K562 (cell line): ENCODE results near the gene CNTN6. TPM values are rescaled to one million over a fixed set of nuclear protein-coding genes. Genes with fewer than 3 reads are reported as not detected.

Experiments
- ATAC-seq: fragments of 200-7000 bp; cut with Tn5 transposase; 3 replicates; pipeline ENCODE4 v1.9.1; 2020; ENCODE audit warnings: moderate library complexity
- BruUV-seq: library from RNA; stranded (reverse); fragments of 400-500 nt; replicated peaks from 2 replicates; lab custom pipeline; 2021; lab: Mats Ljungman, UMichigan
- CTCF ChIA-PET: fragments of 300-600 bp; formaldehyde crosslinking; extraction: SDS; loops from one replicate; lab custom pipeline; 2021; ENCODE audit warnings: low intra/inter-chr PET ratio; lab: Yijun Ruan, JAX
- POLR2A ChIA-PET: fragments of 300-600, 350-650 bp; sonication (Branson Sonifier 250); formaldehyde crosslinking; extraction: SDS; loops from one replicate; lab custom pipeline; 2021; ENCODE audit warnings: antibody characterized with exemption, inconsistent platforms; lab: Yijun Ruan, JAX
- DNase-seq, 4 experiments: peaks; one replicate each; pipeline versions ENCODE4 v3.0.0 to v3.0.0-alpha.2; 2011 to 2018; ENCODE audit warnings: low spot score in 3 of 4, mixed read lengths in 3 of 4; ENCODE audit errors: extremely low read depth in 1 of 4
- FAIRE-seq: peaks from 2 replicates; lab custom pipeline; 2011; peaks lifted over from hg19 to GRCh38; lab: Jason Lieb, UNC
- H2AFZ ChIP-seq: 2 replicates; pipeline ENCODE4 v1.6.0; 2011; ENCODE audit warnings: low read depth, low read length, control low read depth, inconsistent platforms
- H3K27ac ChIP-seq: fragments of 200-600 bp; 3 replicates; pipeline ENCODE4 v1.8.0; 2011; ENCODE audit warnings: low read depth, mild to moderate bottlenecking, control low read depth, inconsistent platforms, low read length, moderate library complexity, mixed read lengths; ENCODE audit errors: extremely low read depth
- H3K27me3 ChIP-seq, 2 experiments: fragments of 300-600 bp in 1 of 2; 2 replicates in 1 of 2; 3 replicates in 1 of 2; pipeline versions ENCODE4 v1.6.0 to v1.8.0; 2011; ENCODE audit warnings: inconsistent platforms in 2 of 2, low read length in 2 of 2, mild to moderate bottlenecking in 1 of 2, mixed read lengths in 1 of 2, moderate library complexity in 1 of 2; ENCODE audit not compliant: control insufficient read depth in 2 of 2, insufficient read depth in 2 of 2
- H3K36me3 ChIP-seq: fragments of 300-600 bp; 3 replicates; pipeline ENCODE4 v1.8.0; 2011; ENCODE audit warnings: mild to moderate bottlenecking, low read length, inconsistent platforms; ENCODE audit not compliant: control insufficient read depth, insufficient read depth
- H3K4me1 ChIP-seq, 2 experiments: fragments of 200-600 bp in 1 of 2; replicated peaks in 1 of 2; 2 replicates in 1 of 2; 3 replicates in 1 of 2; pipeline versions ENCODE4 v1.5.1 to v1.8.0; 2011; ENCODE audit warnings: inconsistent platforms in 2 of 2, low read length in 2 of 2, mild to moderate bottlenecking in 1 of 2, mixed read lengths in 1 of 2, moderate library complexity in 1 of 2; ENCODE audit not compliant: control insufficient read depth in 2 of 2, insufficient read depth in 2 of 2
- H3K4me2 ChIP-seq: 2 replicates; pipeline ENCODE4 v1.6.1; 2011; ENCODE audit warnings: low read length, control low read depth, inconsistent platforms, mixed read lengths; ENCODE audit not compliant: insufficient read depth
- H3K4me3 ChIP-seq: fragments of 200-600 bp; sonication (generic), shearing (Covaris generic); 2 replicates; pipeline ENCODE4 v1.5.1; 2016; ENCODE audit warnings: control low read depth, inconsistent platforms
- H3K79me2 ChIP-seq: fragments of 200-600 bp; 3 replicates; pipeline ENCODE4 v1.8.0; 2011; ENCODE audit warnings: low read length, inconsistent platforms; ENCODE audit not compliant: control insufficient read depth, insufficient read depth
- H3K9ac ChIP-seq, 2 experiments: 2 replicates each; pipeline versions ENCODE4 v1.6.0 to v1.6.1; 2011; ENCODE audit warnings: low read depth in 2 of 2, low read length in 2 of 2, control low read depth in 1 of 2, inconsistent platforms in 1 of 2, mild to moderate bottlenecking in 1 of 2, mixed read lengths in 1 of 2; ENCODE audit not compliant: insufficient read depth in 1 of 2
- H3K9me1 ChIP-seq: one replicate; pipeline ENCODE4 v1.6.0; 2011; ENCODE audit warnings: inconsistent platforms, mild to moderate bottlenecking, low read length, moderate library complexity; ENCODE audit not compliant: control insufficient read depth, insufficient read depth
- H3K9me3 ChIP-seq: replicated peaks from 2 replicates; pipeline ENCODE4 v1.5.1; 2011; ENCODE audit warnings: low read depth, low read length, inconsistent platforms; ENCODE audit not compliant: control insufficient read depth, insufficient read depth
- H4K20me1 ChIP-seq: replicated peaks from 2 replicates; pipeline ENCODE4 v1.6.1; 2011; ENCODE audit warnings: low read length, inconsistent platforms, mixed read lengths; ENCODE audit not compliant: control insufficient read depth, insufficient read depth
- CTCF ChIP-seq, 3 experiments: IDR thresholded peaks in 2 of 3; conservative IDR thresholded peaks in 1 of 3; 2 replicates each; pipeline ENCODE4 v1.5.1; 2011 to 2012; ENCODE audit warnings: low read length in 3 of 3, mild to moderate bottlenecking in 3 of 3, control low read depth in 2 of 3, improper control_type of control experiment in 1 of 3, inconsistent platforms in 1 of 3, low read depth in 1 of 3, mixed read lengths in 1 of 3, moderate library complexity in 1 of 3; ENCODE audit not compliant: insufficient read depth in 2 of 3
- PTRF ChIP-seq: fragments of 450-650 bp; IDR thresholded peaks from 2 replicates; pipeline ENCODE4 v1.6.1; 2016; ENCODE audit warnings: mild to moderate bottlenecking, missing genetic modification characterization, missing compliant biosample characterization
- RNF2 ChIP-seq: sonication (generic); IDR thresholded peaks from 2 replicates; pipeline ENCODE4 v1.6.1; 2016
- TCF15 ChIP-seq: fragments of 250-450 bp; sonication (Bioruptor Pico); IDR thresholded peaks from 2 replicates; pipeline ENCODE4 v1.8.0; 2022; ENCODE audit warnings: moderate library complexity, mild to moderate bottlenecking, inconsistent platforms
- ZBTB11 ChIP-seq, 3 experiments: fragments of 200-800 bp in 1 of 3; fragments of 250-450 bp in 1 of 3; fragments of 450-650 bp in 1 of 3; sonication (Bioruptor Pico) in 1 of 3; sonication (Bioruptor generic) in 1 of 3; formaldehyde crosslinking in 1 of 3; IDR thresholded peaks; 2 replicates each; pipeline versions ENCODE4 v1.6.1 to v1.8.0; 2016 to 2022; ENCODE audit warnings: mild to moderate bottlenecking in 2 of 3, missing genetic modification characterization in 2 of 3, missing compliant biosample characterization in 1 of 3, moderate library complexity in 1 of 3
- WGBS: fragments of 100-300 bp; shearing (Covaris generic); methylation state at CpG from one replicate; pipeline ENCODE4 v1.1.6; 2016; ENCODE audit warnings: low coverage, mixed read lengths; ENCODE audit not compliant: insufficient coverage; ENCODE audit errors: missing lambda C conversion rate; 5-methylcytosine and 5-hydroxymethylcytosine counted together
- in situ Hi-C: fragments of 300-500 bp; cut with MboI; formaldehyde crosslinking; loops from 4 replicates; pipeline ENCODE4 v1.15.0; 2018; ENCODE audit warnings: inconsistent platforms, mixed read lengths
- intact Hi-C: fragments of 100-400 bp; cut with micrococcal nuclease; formaldehyde crosslinking; loops from 2 replicates; pipeline ENCODE4 v1.14.2; 2022
- polyA plus RNA-seq, 8 experiments: library from polyadenylated mRNA; depleted of rRNA in 4 of 8; stranded (reverse) in 5 of 8; unstranded in 3 of 8; fragments of >200 nt; fragmentation: Nextera tagmentation in 2 of 8; fragmentation: Illumina TruSeq in 1 of 8; extraction: Ambion mirVana in 2 of 8; extraction: Trizol in 1 of 8; gene quantifications; 2 replicates each; pipeline versions ENCODE4 v1.2.1 to v1.2.3, GENCODE V29; 2011 to 2014; ENCODE audit warnings: inconsistent platforms in 1 of 8, missing spikeins in 1 of 8
- total RNA-seq, 7 experiments: library from RNA; depleted of rRNA in 6 of 7; stranded (reverse); fragments of >200 nt in 6 of 7; fragmentation: Illumina TruSeq in 2 of 7; extraction: Trizol in 2 of 7; gene quantifications; 2 replicates each; pipeline versions ENCODE4 v1.2.1 to v1.2.3, GENCODE V29; 2011 to 2021; ENCODE audit warnings: low replicate concordance in 1 of 7

The CNTN6 gene
- total and polyA plus RNA-seq, 9 of the 15 experiments (the other 6 are each of a cell fraction or from before 2014, with no cell fraction given), result not detected

GRCh38 chr3:1092061-1092460 is 763 bp upstream of the CNTN6 start (continued):
- no peak for TF ChIP-seq TCF15 (CRISPR knock-in tag)

GRCh38 chr3:1093217-1093616 is 393 bp downstream of the CNTN6 start:
- CTCF ChIA-PET, result no interaction called here
- no peak for FAIRE-seq
- in situ Hi-C loops, result no loop called here
- 0% methylated on average over 5 of the region's 6 CpGs for WGBS
- H3K27me3 ChIP-seq, result no peaks in the 10 kb centered on the region
- BruUV-seq, result no TSS peak
- ATAC-seq, result no peak
- peaks cover 3% of the 10 kb centered on the region; the same call in 1 of the 2 replicates for H3K9me3 ChIP-seq
- no peak overlapping the region for H3K9ac ChIP-seq
- H3K4me2 ChIP-seq, result no peak overlapping the region
- H3K79me2 ChIP-seq, result no peaks in the 10 kb centered on the region
- intact Hi-C loops, result no loop called here
- H4K20me1 ChIP-seq, result no peaks in the 10 kb centered on the region
- H3K27ac ChIP-seq, result no peak overlapping the region
- no peaks in the 10 kb centered on the region for H3K4me1 ChIP-seq
- no peaks in the 10 kb centered on the region for H3K9me1 ChIP-seq
- no peaks in the 10 kb centered on the region for H3K36me3 ChIP-seq
- POLR2A ChIA-PET, result no interaction called here
- no peak overlapping the region for H3K4me3 ChIP-seq
- no peak overlapping the region for H2AFZ ChIP-seq
- no peak for DNase-seq
- TF ChIP-seq PTRF, result no peak
- TF ChIP-seq ZBTB11 (CRISPR knock-in tag; IDR thresholded peaks at IDR 0.05), result no peak
- TF ChIP-seq CTCF (IDR thresholded peaks at IDR 0.05 in 2 of 3, conservative IDR thresholded peaks at IDR 0.05 in 1 of 3; ENCODE audit: insufficient read depth in 2 of 3, low read depth in 1 of 3, low read length in 3 of 3), result no peak
- no peak for TF ChIP-seq RNF2
